Smooth muscle cell (in vitro differentiated cells): ENCODE results near the gene TNRC6B. TPM values are rescaled to one million over a fixed set of nuclear protein-coding genes. Genes with fewer than 3 reads are reported as not detected.

Experiments used
- DNase-seq: peaks from one replicate; lab custom pipeline; 2025; ENCODE audit not compliant: unreplicated experiment; lab: John Stamatoyannopoulos, UW
- H2AFZ ChIP-seq: fragments of 200-600 bp; sonication (generic); 2 replicates; pipeline ENCODE4 v1.6.0; 2016; ENCODE audit warnings: antibody characterized with exemption, low read depth, mild to moderate bottlenecking
- H3F3A ChIP-seq: fragments of 200-600 bp; sonication (generic); 2 replicates; pipeline ENCODE4 v1.6.0; 2017; ENCODE audit warnings: antibody characterized with exemption, low read depth
- H3K27ac ChIP-seq: fragments of 200-600 bp; sonication (generic); 2 replicates; pipeline ENCODE4 v1.5.1; 2016; ENCODE audit warnings: low read depth, mild to moderate bottlenecking
- H3K27me3 ChIP-seq: fragments of 200-600 bp; sonication (generic); 2 replicates; pipeline ENCODE4 v1.6.1; 2016; ENCODE audit warnings: low read depth, mild to moderate bottlenecking
- H3K36me3 ChIP-seq: fragments of 200-600 bp; sonication (generic); 2 replicates; pipeline ENCODE4 v1.5.1; 2016; ENCODE audit warnings: low read depth
- H3K4me1 ChIP-seq: fragments of 200-600 bp; sonication (generic); 2 replicates; pipeline ENCODE4 v1.5.1; 2016; ENCODE audit warnings: low read depth
- H3K4me2 ChIP-seq: fragments of 200-600 bp; sonication (generic); 2 replicates; pipeline ENCODE4 v1.6.0; 2016; ENCODE audit warnings: mild to moderate bottlenecking
- H3K4me3 ChIP-seq: fragments of 200-600 bp; sonication (generic); 2 replicates; pipeline ENCODE4 v1.5.1; 2016; ENCODE audit warnings: mild to moderate bottlenecking
- H3K79me2 ChIP-seq: fragments of 200-600 bp; sonication (generic); 2 replicates; pipeline ENCODE4 v1.6.0; 2016; ENCODE audit warnings: low read depth, mild to moderate bottlenecking
- H3K9ac ChIP-seq: fragments of 200-600 bp; sonication (generic); 2 replicates; pipeline ENCODE4 v1.6.0; 2016; ENCODE audit warnings: low read depth
- H3K9me3 ChIP-seq: fragments of 200-600 bp; sonication (generic); replicated peaks from 2 replicates; pipeline ENCODE4 v1.5.1; 2016; ENCODE audit warnings: low read depth
- H4K20me1 ChIP-seq: fragments of 200-600 bp; sonication (generic); 2 replicates; pipeline ENCODE4 v1.6.0; 2016; ENCODE audit warnings: low read depth
- CTCF ChIP-seq: fragments of 200-600 bp; sonication (generic); IDR thresholded peaks from 2 replicates; pipeline ENCODE4 v1.5.1; 2017; ENCODE audit warnings: borderline replicate concordance, mild to moderate bottlenecking, antibody characterized with exemption; ENCODE audit not compliant: insufficient read depth, poor library complexity, severe bottlenecking
- WGBS: methylation state at CpG from one replicate; pipeline ENCODE4 v1.1.7; 2016; ENCODE audit warnings: low lambda C conversion rate; 5-methylcytosine and 5-hydroxymethylcytosine counted together
- polyA plus RNA-seq: library from polyadenylated mRNA; unstranded; fragments of >200 nt; fragmentation: Nextera tagmentation; extraction: Ambion mirVana; gene quantifications from 2 replicates; pipeline ENCODE4 v1.2.1, GENCODE V29; 2016
- total RNA-seq: library from RNA; depleted of rRNA; stranded (reverse); fragments of >200 nt; gene quantifications from 2 replicates; pipeline ENCODE4 v1.2.3, GENCODE V29; 2014

The TNRC6B gene
- total and polyA plus RNA-seq, 2 experiments from 2014 or later = 21.5 to 44.4 TPM

GRCh38 chr22:40179526-40179925, 1.8 kb downstream of the TNRC6B start:
- no peak for TF ChIP-seq CTCF
- Histone ChIP-seq H3K79me2 (peaks cover 59% of the 10 kb centered on the region), H2AFZ (no peak overlapping the region), H3K4me3 (peak overlapping the region; percentile 99), H3F3A (peaks cover 17% of the 10 kb centered on the region), H3K36me3 (no peaks in the 10 kb centered on the region), H3K9me3 (no peaks in the 10 kb centered on the region), H3K4me2 (peak overlapping the region; percentile 99), H4K20me1 (peaks cover 40% of the 10 kb centered on the region), H3K4me1 (peaks cover 35% of the 10 kb centered on the region), H3K27ac (peak overlapping the region; percentile 94), H3K27me3 (no peaks in the 10 kb centered on the region), H3K9ac (peak overlapping the region; percentile 98)
- DNase-seq = no peak
- 27% methylated on average over 2 of the region's 2 CpGs for WGBS

- TF ChIP-seq CTCF = no peak
- Histone ChIP-seq H4K20me1 (peaks cover 49% of the 10 kb centered on the region), H3K4me1 (peaks cover 35% of the 10 kb centered on the region), H3F3A (peaks cover 20% of the 10 kb centered on the region), H3K79me2 (peaks cover 67% of the 10 kb centered on the region), H3K4me2 (peak overlapping the region; percentile 99), H3K36me3 (no peaks in the 10 kb centered on the region), H3K9ac (no peak overlapping the region), H3K27me3 (no peaks in the 10 kb centered on the region), H3K9me3 (no peaks in the 10 kb centered on the region), H3K4me3 (peak overlapping the region; percentile 99), H2AFZ (no peak overlapping the region), H3K27ac (peak overlapping the region; percentile 94)
- no peak for DNase-seq
- WGBS = 76% methylated on average over 4 of the region's 4 CpGs
Observed at GRCh38 chr22:40180403-40180802, 2.7 kb downstream of the TNRC6B start.

GRCh38 chr22:40181323-40181722, 3.6 kb downstream of the TNRC6B start:
- Histone ChIP-seq H3K4me2 (no peak overlapping the region), H3F3A (peaks cover 20% of the 10 kb centered on the region), H3K9me3 (no peaks in the 10 kb centered on the region), H2AFZ (no peak overlapping the region), H3K27ac (peak overlapping the region; percentile 12), H3K4me3 (no peak overlapping the region), H3K9ac (no peak overlapping the region), H3K79me2 (peaks cover 77% of the 10 kb centered on the region), H4K20me1 (peaks cover 58% of the 10 kb centered on the region), H3K36me3 (no peaks in the 10 kb centered on the region), H3K27me3 (no peaks in the 10 kb centered on the region), H3K4me1 (peaks cover 35% of the 10 kb centered on the region)
- WGBS = 86% methylated on average over 3 of the region's 3 CpGs
- DNase-seq = no peak
- TF ChIP-seq CTCF = no peak

- peak overlapping the region; percentile 61 for H3K9ac ChIP-seq
- no peak overlapping the region for H2AFZ ChIP-seq
- TF ChIP-seq CTCF = no peak
- peaks cover 31% of the 10 kb centered on the region for H3K4me1 ChIP-seq
- H3K4me3 ChIP-seq = peak overlapping the region; percentile 40
- H3K27ac ChIP-seq = peak overlapping the region; percentile 90
- H3K9me3 ChIP-seq = no peaks in the 10 kb centered on the region
- peaks cover 67% of the 10 kb centered on the region for H4K20me1 ChIP-seq
- H3K79me2 ChIP-seq = peaks cover 87% of the 10 kb centered on the region
- H3K36me3 ChIP-seq = no peaks in the 10 kb centered on the region
- DNase-seq = no peak
- H3K27me3 ChIP-seq = no peaks in the 10 kb centered on the region
- WGBS = 80% methylated on average over 4 of the region's 4 CpGs
- H3F3A ChIP-seq = peaks cover 20% of the 10 kb centered on the region
- peak overlapping the region; percentile 81 for H3K4me2 ChIP-seq
Observed at GRCh38 chr22:40182231-40182835, 4.6 kb downstream of the TNRC6B start.
